GM23338 (cell line): ENCODE data around the gene EIF4G3. TPM values are rescaled to one million over a fixed set of nuclear protein-coding genes. Genes with fewer than 3 reads are reported as not detected.

Experiments
- ATAC-seq: fragments of 200-7000 bp; cut with Tn5 transposase; 3 replicates; pipeline ENCODE4 v1.9.1; 2020
- DNase-seq: peaks from one replicate; pipeline ENCODE4 v3.0.0-alpha.2; 2015; ENCODE audit warnings: low spot score
- H2AFZ ChIP-seq: fragments of 200-600 bp; sonication (generic); 2 replicates; pipeline ENCODE4 v1.8.0; 2016; ENCODE audit warnings: antibody characterized with exemption, mild to moderate bottlenecking, moderate library complexity
- H3F3A ChIP-seq: fragments of 200-600 bp; sonication (generic); replicated peaks from 2 replicates; pipeline ENCODE4 v1.8.0; 2017; ENCODE audit warnings: antibody characterized with exemption, mixed run types, low read depth
- H3K27ac ChIP-seq: fragments of 200-600 bp; sonication (generic); 2 replicates; pipeline ENCODE4 v1.6.1; 2016; ENCODE audit warnings: low read depth
- H3K27me3 ChIP-seq: fragments of 200-600 bp; sonication (generic); 2 replicates; pipeline ENCODE4 v1.8.0; 2016; ENCODE audit warnings: mild to moderate bottlenecking, mixed run types, moderate library complexity; ENCODE audit not compliant: insufficient read depth
- H3K36me3 ChIP-seq: fragments of 200-600 bp; sonication (generic); 2 replicates; pipeline ENCODE4 v1.8.0; 2016; ENCODE audit warnings: mild to moderate bottlenecking; ENCODE audit not compliant: insufficient read depth
- H3K4me1 ChIP-seq: fragments of 200-600 bp; sonication (generic); 2 replicates; pipeline ENCODE4 v1.8.0; 2016; ENCODE audit warnings: mild to moderate bottlenecking, moderate library complexity; ENCODE audit not compliant: insufficient read depth
- H3K4me2 ChIP-seq: fragments of 200-600 bp; sonication (generic); 2 replicates; pipeline ENCODE4 v1.7.1; 2017; ENCODE audit warnings: mixed run types
- H3K4me3 ChIP-seq: fragments of 200-600 bp; sonication (generic); 2 replicates; pipeline ENCODE4 v1.6.1; 2016; ENCODE audit warnings: mixed run types
- H3K79me2 ChIP-seq: fragments of 200-600 bp; sonication (generic); replicated peaks from 2 replicates; pipeline ENCODE4 v1.8.0; 2017; ENCODE audit warnings: mild to moderate bottlenecking; ENCODE audit not compliant: insufficient read depth
- H3K9me2 ChIP-seq: fragments of 200-600 bp; sonication (generic); 2 replicates; pipeline ENCODE4 v1.8.0; 2017; ENCODE audit not compliant: insufficient read depth
- H4K20me1 ChIP-seq: fragments of 200-600 bp; sonication (generic); replicated peaks from 2 replicates; pipeline ENCODE4 v1.8.0; 2017; ENCODE audit warnings: mild to moderate bottlenecking; ENCODE audit not compliant: insufficient read depth
- H3K27ac Mint-ChIP-seq: 2 replicates; pipeline ENCODE4 v1.8.0; 2020; ENCODE audit warnings: inconsistent platforms, mild to moderate bottlenecking, moderate library complexity, mixed read lengths
- H3K27me3 Mint-ChIP-seq: 3 replicates; pipeline ENCODE4 v1.8.0; 2022; ENCODE audit warnings: low read depth, mild to moderate bottlenecking, moderate library complexity, mixed read lengths, inconsistent platforms; ENCODE audit not compliant: insufficient read depth, poor library complexity
- H3K36me3 Mint-ChIP-seq: 3 replicates; pipeline ENCODE4 v1.8.0; 2021; ENCODE audit warnings: low read depth, mild to moderate bottlenecking, inconsistent platforms, moderate library complexity, mixed read lengths
- H3K4me1 Mint-ChIP-seq: 3 replicates; pipeline ENCODE4 v1.8.0; 2020; ENCODE audit warnings: mild to moderate bottlenecking, inconsistent platforms, mixed read lengths
- H3K4me3 Mint-ChIP-seq: 3 replicates; pipeline ENCODE4 v1.8.0; 2021; ENCODE audit warnings: moderate library complexity, mild to moderate bottlenecking, inconsistent platforms, mixed read lengths
- H3K9me3 Mint-ChIP-seq: 3 replicates; pipeline ENCODE4 v1.8.0; 2020; ENCODE audit warnings: moderate library complexity, mild to moderate bottlenecking, inconsistent platforms, mixed read lengths
- CREB1 ChIP-seq: fragments of 250-450 bp; sonication (Bioruptor Pico); IDR thresholded peaks from 2 replicates; pipeline ENCODE4 v1.5.0; 2020; ENCODE audit warnings: low read depth, mild to moderate bottlenecking, moderate library complexity
- EZH2 ChIP-seq: fragments of 200-600 bp; sonication (generic); IDR thresholded peaks from one replicate; pipeline ENCODE4 v1.8.0; 2017; ENCODE audit warnings: antibody characterized with exemption, mild to moderate bottlenecking, low read depth; ENCODE audit not compliant: unreplicated experiment
- EZH2phosphoT487 ChIP-seq: fragments of 200-600 bp; sonication (generic); IDR thresholded peaks from one replicate; pipeline ENCODE4 v1.8.1; 2018; ENCODE audit warnings: antibody characterized with exemption; ENCODE audit not compliant: unreplicated experiment
- JUNB ChIP-seq: IDR thresholded peaks from one replicate; pipeline ENCODE4 v1.6.1; 2016; ENCODE audit warnings: antibody characterized with exemption; ENCODE audit not compliant: unreplicated experiment
- NANOG ChIP-seq: IDR thresholded peaks from 2 replicates; pipeline ENCODE4 v1.6.1; 2016; ENCODE audit warnings: antibody characterized with exemption, borderline replicate concordance
- POLR2AphosphoS5 ChIP-seq: IDR thresholded peaks from 2 replicates; pipeline ENCODE4 v1.6.1; 2016; ENCODE audit warnings: antibody characterized with exemption, low read depth
- ZNF331 ChIP-seq: fragments of 250-450 bp; sonication (Bioruptor Pico); IDR thresholded peaks from 2 replicates; pipeline ENCODE4 v1.5.0; 2020; ENCODE audit warnings: low read depth, mild to moderate bottlenecking, moderate library complexity
- polyA plus RNA-seq: library from polyadenylated mRNA; unstranded; fragments of >200 nt; fragmentation: Nextera tagmentation; extraction: Ambion mirVana; gene quantifications from 2 replicates; pipeline ENCODE4 v1.2.1, GENCODE V29; 2016
- total RNA-seq: library from RNA; depleted of rRNA; stranded (reverse); fragments of >200 nt; shearing (Covaris generic); gene quantifications from 2 replicates; pipeline ENCODE4 v1.2.3, GENCODE V29; 2014
- TF ChIP-seq, protein P1 (sequence below): fragments of 250-450 bp; sonication (Bioruptor Pico); IDR thresholded peaks from 2 replicates; pipeline ENCODE4 v1.5.0; 2020; ENCODE audit warnings: mild to moderate bottlenecking, moderate library complexity
- TF ChIP-seq, protein P2 (sequence below): IDR thresholded peaks from 2 replicates; pipeline ENCODE4 v1.6.1; 2016; ENCODE audit warnings: antibody characterized with exemption

EIF4G3 gene
- total and polyA plus RNA-seq, 2 experiments from 2014 or later, result 37.9 to 68.1 TPM

DNA sequence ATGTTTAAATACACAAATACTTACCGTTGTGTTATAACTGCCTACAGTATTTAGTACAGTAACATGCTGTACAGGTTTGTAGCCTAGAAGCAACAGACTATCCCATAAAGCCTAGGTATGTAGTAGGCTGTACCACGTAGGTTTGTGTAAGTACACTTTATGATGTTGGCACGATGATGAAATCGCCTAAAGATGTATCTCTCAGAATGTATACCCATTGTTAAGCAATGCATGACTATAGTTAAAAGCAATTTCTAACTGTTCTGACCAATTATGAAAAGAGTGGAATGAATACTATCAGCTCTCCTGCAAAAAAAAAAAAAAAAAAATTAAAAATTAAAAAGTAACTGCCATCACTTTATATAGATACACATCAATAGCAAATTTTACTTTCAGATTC, 401.0 kb downstream of the EIF4G3 start (continued):
- TF ChIP-seq JUNB (no peak), ZNF331 (no peak), EZH2phosphoT487 (no peak), CREB1 (CRISPR knock-in tag) (no peak), NANOG (no peak)
- TF ChIP-seq, protein P1, sequence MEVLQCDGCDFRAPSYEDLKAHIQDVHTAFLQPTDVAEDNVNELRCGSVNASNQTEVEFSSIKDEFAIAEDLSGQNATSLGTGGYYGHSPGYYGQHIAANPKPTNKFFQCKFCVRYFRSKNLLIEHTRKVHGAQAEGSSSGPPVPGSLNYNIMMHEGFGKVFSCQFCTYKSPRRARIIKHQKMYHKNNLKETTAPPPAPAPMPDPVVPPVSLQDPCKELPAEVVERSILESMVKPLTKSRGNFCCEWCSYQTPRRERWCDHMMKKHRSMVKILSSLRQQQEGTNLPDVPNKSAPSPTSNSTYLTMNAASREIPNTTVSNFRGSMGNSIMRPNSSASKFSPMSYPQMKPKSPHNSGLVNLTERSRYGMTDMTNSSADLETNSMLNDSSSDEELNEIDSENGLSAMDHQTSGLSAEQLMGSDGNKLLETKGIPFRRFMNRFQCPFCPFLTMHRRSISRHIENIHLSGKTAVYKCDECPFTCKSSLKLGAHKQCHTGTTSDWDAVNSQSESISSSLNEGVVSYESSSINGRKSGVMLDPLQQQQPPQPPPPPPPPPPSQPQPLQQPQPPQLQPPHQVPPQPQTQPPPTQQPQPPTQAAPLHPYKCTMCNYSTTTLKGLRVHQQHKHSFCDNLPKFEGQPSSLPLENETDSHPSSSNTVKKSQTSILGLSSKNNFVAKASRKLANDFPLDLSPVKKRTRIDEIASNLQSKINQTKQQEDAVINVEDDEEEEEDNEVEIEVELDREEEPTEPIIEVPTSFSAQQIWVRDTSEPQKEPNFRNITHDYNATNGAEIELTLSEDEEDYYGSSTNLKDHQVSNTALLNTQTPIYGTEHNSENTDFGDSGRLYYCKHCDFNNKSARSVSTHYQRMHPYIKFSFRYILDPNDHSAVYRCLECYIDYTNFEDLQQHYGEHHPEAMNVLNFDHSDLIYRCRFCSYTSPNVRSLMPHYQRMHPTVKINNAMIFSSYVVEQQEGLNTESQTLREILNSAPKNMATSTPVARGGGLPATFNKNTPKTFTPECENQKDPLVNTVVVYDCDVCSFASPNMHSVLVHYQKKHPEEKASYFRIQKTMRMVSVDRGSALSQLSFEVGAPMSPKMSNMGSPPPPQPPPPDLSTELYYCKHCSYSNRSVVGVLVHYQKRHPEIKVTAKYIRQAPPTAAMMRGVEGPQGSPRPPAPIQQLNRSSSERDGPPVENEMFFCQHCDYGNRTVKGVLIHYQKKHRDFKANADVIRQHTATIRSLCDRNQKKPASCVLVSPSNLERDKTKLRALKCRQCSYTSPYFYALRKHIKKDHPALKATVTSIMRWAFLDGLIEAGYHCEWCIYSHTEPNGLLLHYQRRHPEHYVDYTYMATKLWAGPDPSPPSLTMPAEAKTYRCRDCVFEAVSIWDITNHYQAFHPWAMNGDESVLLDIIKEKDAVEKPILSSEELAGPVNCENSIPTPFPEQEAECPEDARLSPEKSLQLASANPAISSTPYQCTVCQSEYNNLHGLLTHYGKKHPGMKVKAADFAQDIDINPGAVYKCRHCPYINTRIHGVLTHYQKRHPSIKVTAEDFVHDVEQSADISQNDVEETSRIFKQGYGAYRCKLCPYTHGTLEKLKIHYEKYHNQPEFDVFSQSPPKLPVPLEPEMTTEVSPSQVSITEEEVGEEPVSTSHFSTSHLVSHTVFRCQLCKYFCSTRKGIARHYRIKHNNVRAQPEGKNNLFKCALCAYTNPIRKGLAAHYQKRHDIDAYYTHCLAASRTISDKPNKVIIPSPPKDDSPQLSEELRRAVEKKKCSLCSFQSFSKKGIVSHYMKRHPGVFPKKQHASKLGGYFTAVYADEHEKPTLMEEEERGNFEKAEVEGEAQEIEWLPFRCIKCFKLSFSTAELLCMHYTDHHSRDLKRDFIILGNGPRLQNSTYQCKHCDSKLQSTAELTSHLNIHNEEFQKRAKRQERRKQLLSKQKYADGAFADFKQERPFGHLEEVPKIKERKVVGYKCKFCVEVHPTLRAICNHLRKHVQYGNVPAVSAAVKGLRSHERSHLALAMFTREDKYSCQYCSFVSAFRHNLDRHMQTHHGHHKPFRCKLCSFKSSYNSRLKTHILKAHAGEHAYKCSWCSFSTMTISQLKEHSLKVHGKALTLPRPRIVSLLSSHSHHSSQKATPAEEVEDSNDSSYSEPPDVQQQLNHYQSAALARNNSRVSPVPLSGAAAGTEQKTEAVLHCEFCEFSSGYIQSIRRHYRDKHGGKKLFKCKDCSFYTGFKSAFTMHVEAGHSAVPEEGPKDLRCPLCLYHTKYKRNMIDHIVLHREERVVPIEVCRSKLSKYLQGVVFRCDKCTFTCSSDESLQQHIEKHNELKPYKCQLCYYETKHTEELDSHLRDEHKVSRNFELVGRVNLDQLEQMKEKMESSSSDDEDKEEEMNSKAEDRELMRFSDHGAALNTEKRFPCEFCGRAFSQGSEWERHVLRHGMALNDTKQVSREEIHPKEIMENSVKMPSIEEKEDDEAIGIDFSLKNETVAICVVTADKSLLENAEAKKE (CRISPR knock-in tag), result no peak

DNA sequence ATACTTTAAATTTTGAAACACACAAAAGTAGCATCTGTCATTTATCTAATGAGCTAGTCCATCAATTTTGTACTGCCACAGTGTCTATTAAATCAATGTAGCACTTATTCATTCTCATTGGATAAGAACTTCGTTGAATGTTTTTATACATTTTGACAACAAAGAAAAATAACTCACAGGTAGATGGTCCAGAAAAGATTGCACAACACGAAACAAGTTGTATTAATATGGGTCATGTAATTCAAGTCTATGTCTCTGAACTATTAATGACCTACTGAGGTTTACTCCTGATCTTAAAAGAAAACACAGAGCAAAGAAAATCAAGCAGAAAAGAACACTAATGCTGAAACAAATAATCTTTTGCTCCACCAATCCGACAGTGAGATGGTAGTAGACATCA, 404.9 kb downstream of the EIF4G3 start:
- H3K27me3 Mint-ChIP-seq, result no peaks in the 10 kb centered on the region
- H3K79me2 ChIP-seq, result no peaks in the 10 kb centered on the region; the same call in 1 of the 2 replicates
- TF ChIP-seq ZNF331 (no peak), POLR2AphosphoS5 (no peak), NANOG (no peak), CREB1 (CRISPR knock-in tag) (no peak), EZH2 (no peak)
- TF ChIP-seq, protein P1 (CRISPR knock-in tag), result no peak
- TF ChIP-seq, protein P2, sequence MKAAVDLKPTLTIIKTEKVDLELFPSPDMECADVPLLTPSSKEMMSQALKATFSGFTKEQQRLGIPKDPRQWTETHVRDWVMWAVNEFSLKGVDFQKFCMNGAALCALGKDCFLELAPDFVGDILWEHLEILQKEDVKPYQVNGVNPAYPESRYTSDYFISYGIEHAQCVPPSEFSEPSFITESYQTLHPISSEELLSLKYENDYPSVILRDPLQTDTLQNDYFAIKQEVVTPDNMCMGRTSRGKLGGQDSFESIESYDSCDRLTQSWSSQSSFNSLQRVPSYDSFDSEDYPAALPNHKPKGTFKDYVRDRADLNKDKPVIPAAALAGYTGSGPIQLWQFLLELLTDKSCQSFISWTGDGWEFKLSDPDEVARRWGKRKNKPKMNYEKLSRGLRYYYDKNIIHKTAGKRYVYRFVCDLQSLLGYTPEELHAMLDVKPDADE, result no peak

More for the DNA sequence above, 404.9 kb downstream of the EIF4G3 start:
- no peak overlapping the region for H3K4me2 ChIP-seq
- H3K27ac Mint-ChIP-seq, result no peak overlapping the region
- peaks cover 8% of the 10 kb centered on the region; the same call in 1 of the 2 replicates for H4K20me1 ChIP-seq
- peaks cover 78% of the 10 kb centered on the region for H3K36me3 ChIP-seq
- no peaks in the 10 kb centered on the region for H3K9me3 Mint-ChIP-seq
- H3K36me3 Mint-ChIP-seq, result peaks cover 81% of the 10 kb centered on the region
- ATAC-seq (no peak), DNase-seq (no peak)
- H3K27me3 ChIP-seq, result no peaks in the 10 kb centered on the region
- no peaks in the 10 kb centered on the region for H3K4me1 Mint-ChIP-seq
- H3K27ac ChIP-seq, result no peak overlapping the region
- H3K4me1 ChIP-seq, result no peaks in the 10 kb centered on the region
- H3F3A ChIP-seq, result no peaks in the 10 kb centered on the region; the same call in 1 of the 2 replicates
- H3K4me3 ChIP-seq, result no peak overlapping the region
- H2AFZ ChIP-seq, result no peak overlapping the region
- H3K4me3 Mint-ChIP-seq, result no peak overlapping the region
- H3K9me2 ChIP-seq, result no peaks in the 10 kb centered on the region
